ENCODE results near the gene FCRL5. TPM values are rescaled to one million over a fixed set of nuclear protein-coding genes. Genes with fewer than 3 reads are reported as not detected.

Gene FCRL5
- total and polyA plus RNA-seq, 8 donors: 0.02 to 1.4 (median 0.09) TPM; not detected in 3

GRCh38 chr1:157539568-157539967 is 12.7 kb downstream of the FCRL5 start:
- no peak for ATAC-seq
- no peak for TF ChIP-seq CTCF (IDR thresholded peaks at IDR 0.05)
- Histone ChIP-seq H3K27me3 (no peaks in the 10 kb centered on the region), H3K36me3 (no peaks in the 10 kb centered on the region), H3K9me3 (no peaks in the 10 kb centered on the region), H3K4me3 (no peak overlapping the region), H3K4me1 (no peaks in the 10 kb centered on the region), H3K27ac (no peak overlapping the region)
- FAIRE-seq: no peak
- intact Hi-C loops (cut with DNase I): no loop called here
- no peak for DNase-seq

GRCh38 chr1:157532569-157532968 is 19.7 kb downstream of the FCRL5 start:
- no peak for DNase-seq
- Histone ChIP-seq H3K36me3 (no peaks in the 10 kb centered on the region), H3K27me3 (no peaks in the 10 kb centered on the region), H3K27ac (no peak overlapping the region), H3K9me3 (no peaks in the 10 kb centered on the region), H3K4me3 (no peak overlapping the region), H3K4me1 (no peaks in the 10 kb centered on the region)
- no peak for TF ChIP-seq CTCF (IDR thresholded peaks at IDR 0.05)
- ATAC-seq: no peak
- WGBS, 2 donors: 60 to 66% methylated on average over 3 of the region's 3 CpGs
- intact Hi-C loops (cut with DNase I): no loop called here
- FAIRE-seq: no peak

GRCh38 chr1:157523774-157524493 is 28.4 kb downstream of the FCRL5 start:
- FAIRE-seq (no peak), DNase-seq (no peak), ATAC-seq (no peak)
- 86 to 92% methylated on average over 5 of the region's 5 CpGs for WGBS, 2 donors
- H3K27ac ChIP-seq: no peak overlapping the region
- no peaks in the 10 kb centered on the region for H3K9me3 ChIP-seq
- no peaks in the 10 kb centered on the region for H3K36me3 ChIP-seq
- no peak for TF ChIP-seq CTCF (IDR thresholded peaks at IDR 0.05)
- H3K4me1 ChIP-seq: no peaks in the 10 kb centered on the region
- intact Hi-C loops (cut with DNase I): no loop called here
- no peak overlapping the region for H3K4me3 ChIP-seq
- no peaks in the 10 kb centered on the region for H3K27me3 ChIP-seq

- ATAC-seq (no peak), DNase-seq (no peak), FAIRE-seq (no peak)
- intact Hi-C loops (cut with DNase I): no loop called here
- H3K9me3 ChIP-seq: no peaks in the 10 kb centered on the region
- no peak overlapping the region for H3K27ac ChIP-seq
- no peak for TF ChIP-seq CTCF (IDR thresholded peaks at IDR 0.05)
- 88 to 89% methylated on average over 10 of the region's 10 CpGs for WGBS, 2 donors
- H3K27me3 ChIP-seq: no peaks in the 10 kb centered on the region
- H3K4me3 ChIP-seq: no peak overlapping the region
- H3K36me3 ChIP-seq: no peaks in the 10 kb centered on the region
- no peaks in the 10 kb centered on the region for H3K4me1 ChIP-seq
Observed at GRCh38 chr1:157521056-157521455, 31.3 kb downstream of the FCRL5 start.

GRCh38 chr1:157520386-157520935 is 31.9 kb downstream of the FCRL5 start:
- Histone ChIP-seq H3K4me1 (no peaks in the 10 kb centered on the region), H3K27ac (no peak overlapping the region), H3K36me3 (no peaks in the 10 kb centered on the region), H3K27me3 (no peaks in the 10 kb centered on the region), H3K4me3 (no peak overlapping the region), H3K9me3 (no peaks in the 10 kb centered on the region)
- no peak for DNase-seq
- no peak for ATAC-seq
- FAIRE-seq: no peak
- TF ChIP-seq CTCF (IDR thresholded peaks at IDR 0.05): no peak
- 95 to 96% methylated on average over 20 of the region's 20 CpGs for WGBS, 2 donors
- intact Hi-C loops (cut with DNase I): no loop called here
